Mesodermal cell (in vitro differentiated cells): ENCODE data around the gene FOXP1.
A peak's percentile ranks its signal among the peaks of the same experiment; 100 is the strongest.

Source experiments
- H3K27ac ChIP-seq: 2 replicates; pipeline ENCODE4 v1.7.0; 2013; ENCODE audit warnings: mild to moderate bottlenecking, low read depth, low read length, moderate library complexity; ENCODE audit not compliant: severe bottlenecking
- H3K36me3 ChIP-seq: 2 replicates; pipeline ENCODE4 v1.7.1; 2013; ENCODE audit warnings: mild to moderate bottlenecking, low read length, moderate library complexity; ENCODE audit not compliant: control insufficient read depth, insufficient read depth
- H3K4me1 ChIP-seq: one replicate; pipeline ENCODE4 v1.7.1; 2013; ENCODE audit warnings: mild to moderate bottlenecking, low read length; ENCODE audit not compliant: insufficient read depth, control insufficient read depth, poor library complexity, severe bottlenecking
- H3K4me3 ChIP-seq: 2 replicates; pipeline ENCODE4 v1.7.0; 2013; ENCODE audit warnings: low read length, control low read depth, mild to moderate bottlenecking; ENCODE audit not compliant: insufficient read depth, poor library complexity, severe bottlenecking; ENCODE audit errors: extremely low read depth
- H3K9me3 ChIP-seq: 2 replicates; pipeline ENCODE4 v1.7.1; 2013; ENCODE audit warnings: mild to moderate bottlenecking, low read length, moderate library complexity; ENCODE audit not compliant: control insufficient read depth
- WGBS, 2 experiments: methylation state at CpG; one replicate each; pipeline ENCODE4 v1.1.5; 2013; ENCODE audit warnings: missing lambda C conversion rate in 2 of 2; ENCODE audit not compliant: insufficient coverage in 2 of 2; 5-methylcytosine and 5-hydroxymethylcytosine counted together

FOXP1 gene

DNA sequence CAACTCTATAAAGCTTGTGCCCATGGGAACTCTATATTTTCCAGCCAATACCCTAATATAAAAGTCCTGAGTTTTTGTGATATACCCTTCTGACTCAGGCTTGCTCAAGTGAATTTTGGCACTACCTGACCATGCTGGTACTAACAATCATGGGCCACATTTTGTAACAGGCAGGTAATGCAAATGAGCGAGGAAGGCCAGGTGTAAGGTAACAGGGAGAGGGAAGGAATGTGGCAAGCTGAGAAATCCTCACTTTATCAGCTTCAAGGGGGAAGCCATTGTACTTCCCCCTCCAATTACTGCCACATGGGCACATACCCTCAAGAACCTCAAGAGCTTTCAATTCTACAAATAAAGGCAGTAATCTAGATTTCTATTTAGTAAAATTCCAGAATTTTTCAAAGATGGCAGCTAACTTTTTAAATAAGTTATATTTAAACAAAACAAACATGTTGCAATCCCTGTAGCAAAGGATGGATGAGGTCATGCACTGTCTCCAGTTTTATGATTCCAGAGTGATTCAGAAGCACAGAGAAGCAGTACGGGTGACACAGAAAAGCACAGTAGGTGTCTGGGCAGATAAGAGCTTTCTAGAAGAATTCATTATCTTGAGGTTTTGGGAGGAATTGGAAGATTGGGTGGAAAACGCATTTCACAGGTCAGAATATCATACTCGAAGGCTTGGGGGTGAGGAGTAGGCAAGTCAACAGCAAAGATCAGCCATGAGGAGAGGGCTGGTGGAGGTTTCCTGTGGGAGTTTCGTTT, 87.6 kb downstream of the FOXP1 start:
- H3K4me3 ChIP-seq = no peak overlapping the region
- H3K36me3 ChIP-seq = no peaks in the 10 kb centered on the region
- H3K9me3 ChIP-seq = no peaks in the 10 kb centered on the region
- peak overlapping the region; percentile 50 for H3K27ac ChIP-seq
- WGBS, 2 experiments = 81 to 92% methylated on average over 2 to 4 of the region's 5 CpGs
- H3K4me1 ChIP-seq = peaks cover 26% of the 10 kb centered on the region

DNA sequence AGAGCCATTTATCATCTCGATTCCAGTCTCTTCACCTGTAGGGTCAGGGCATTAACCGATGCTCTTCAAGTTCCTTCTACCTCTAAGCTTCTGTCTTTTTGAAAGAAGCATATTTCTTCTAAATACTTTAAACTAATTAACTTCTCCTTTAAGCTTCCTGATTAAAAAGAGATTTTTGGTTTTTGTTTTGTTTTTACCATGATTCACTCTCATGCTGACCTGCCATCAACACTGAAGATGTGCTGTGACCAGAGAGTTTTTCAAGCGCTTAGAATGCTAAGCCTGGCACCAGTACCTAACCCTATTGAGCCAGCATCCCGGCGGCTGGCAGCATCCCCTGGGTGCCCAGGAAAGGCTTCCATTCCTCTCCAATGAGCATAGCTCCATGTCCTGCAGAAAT, 89.3 kb downstream of the FOXP1 start:
- 88 to 94% methylated on average over 5 of the region's 5 CpGs for whole genome bisulfite sequencing, 2 experiments
- Histone ChIP-seq H3K9me3 (no peaks in the 10 kb centered on the region), H3K27ac (no peak overlapping the region)

DNA sequence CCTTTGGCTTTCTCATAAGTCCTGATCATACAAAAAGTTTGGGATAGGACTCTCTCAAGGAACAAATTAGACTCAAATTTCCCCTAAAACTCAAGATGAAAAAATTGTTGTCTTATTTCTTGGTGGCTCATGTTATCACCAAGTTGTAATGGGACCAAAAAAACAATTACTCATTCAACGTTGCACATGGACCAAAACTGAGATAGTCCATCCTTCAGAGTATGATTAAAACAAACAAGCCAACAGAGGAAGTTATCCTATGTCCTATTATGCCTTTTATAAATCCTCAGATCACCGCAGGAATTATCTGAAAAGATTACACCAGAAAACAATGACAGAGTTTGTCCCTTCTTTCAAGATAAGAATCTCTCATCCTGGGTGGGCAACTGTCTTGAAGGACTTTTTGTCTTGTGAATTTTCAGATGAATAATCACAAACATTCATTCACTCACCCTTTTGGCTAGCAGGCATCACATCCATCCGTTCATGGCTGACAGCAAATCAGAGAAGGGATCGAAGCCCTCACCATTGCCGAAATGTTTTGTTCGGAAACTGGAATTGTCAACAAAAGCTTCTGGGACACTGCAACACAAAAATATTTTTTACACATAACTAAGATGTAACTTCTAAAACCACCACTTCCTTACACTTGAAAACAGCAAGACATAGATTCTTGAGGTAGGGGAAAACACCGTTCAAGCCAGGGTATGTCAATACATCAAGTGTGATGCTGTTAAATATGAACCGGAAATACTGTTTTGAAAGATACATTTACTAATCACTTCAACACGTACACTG, 90.4 kb downstream of the FOXP1 start:
- H3K36me3 ChIP-seq = no peaks in the 10 kb centered on the region
- H3K4me3 ChIP-seq = no peak overlapping the region
- H3K9me3 ChIP-seq = no peaks in the 10 kb centered on the region

More for the DNA sequence above, 89.3 kb downstream of the FOXP1 start:
- Histone ChIP-seq H3K4me1 (peaks cover 26% of the 10 kb centered on the region), H3K4me3 (no peak overlapping the region), H3K36me3 (no peaks in the 10 kb centered on the region)

DNA sequence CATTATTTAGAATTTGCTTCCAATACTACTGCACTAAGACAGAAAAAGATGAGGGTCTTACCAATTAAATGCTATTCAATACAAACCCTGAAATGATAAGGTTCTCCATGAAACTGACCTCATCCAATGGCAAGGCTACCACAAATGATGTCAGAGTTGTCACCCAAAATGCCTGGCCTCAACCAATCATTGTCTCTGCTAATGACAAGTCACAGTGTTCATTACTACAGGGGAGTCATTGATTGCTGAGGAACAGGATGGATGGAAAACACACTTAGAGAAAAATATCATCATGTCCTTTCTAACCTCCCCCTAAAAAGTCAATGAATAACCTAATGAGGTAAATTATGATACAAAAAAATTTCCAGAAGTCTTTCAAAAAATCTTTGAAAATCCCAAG, 91.0 kb downstream of the FOXP1 start:
- Histone ChIP-seq H3K4me1 (peaks cover 15% of the 10 kb centered on the region), H3K27ac (no peak overlapping the region), H3K9me3 (no peaks in the 10 kb centered on the region), H3K4me3 (no peak overlapping the region), H3K36me3 (no peaks in the 10 kb centered on the region)

More for the DNA sequence above, 90.4 kb downstream of the FOXP1 start:
- 93% methylated on average over 5 of the region's 9 CpGs for WGBS, 2 experiments
- H3K4me1 ChIP-seq = peaks cover 20% of the 10 kb centered on the region
- H3K27ac ChIP-seq = no peak overlapping the region

DNA sequence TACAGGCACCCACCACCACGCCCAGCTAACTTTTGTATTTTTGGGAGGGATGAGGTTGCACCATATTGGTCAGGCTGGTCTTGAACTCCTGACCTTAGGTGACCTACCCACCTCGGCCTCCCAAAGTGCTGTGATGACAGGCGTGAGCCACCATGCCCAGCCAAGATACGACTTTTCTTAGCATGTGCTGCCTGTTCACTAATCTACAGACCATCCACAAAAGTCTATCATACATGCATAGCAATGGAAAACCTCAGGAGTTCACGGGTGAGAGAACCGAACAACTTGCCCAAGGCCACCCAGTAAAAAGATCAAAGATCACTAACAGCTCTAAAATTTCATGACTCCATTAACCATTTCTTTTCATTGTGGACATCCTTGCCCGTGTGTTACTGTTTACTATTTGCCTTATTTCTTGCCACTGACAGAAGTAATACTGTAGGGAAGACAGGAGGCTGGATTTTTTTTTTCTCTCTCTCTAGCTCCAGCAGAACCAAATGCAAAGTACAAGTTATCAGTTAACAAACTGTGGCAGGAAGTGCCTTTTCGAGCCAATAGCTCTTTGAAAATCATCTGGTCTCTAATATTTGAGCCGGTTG, 92.3 kb downstream of the FOXP1 start:
- Histone ChIP-seq H3K4me1 (peaks cover 4% of the 10 kb centered on the region), H3K9me3 (no peaks in the 10 kb centered on the region), H3K4me3 (no peak overlapping the region), H3K36me3 (no peaks in the 10 kb centered on the region), H3K27ac (no peak overlapping the region)
- 83 to 92% methylated on average over 6 of the region's 9 CpGs for WGBS, 2 experiments

DNA sequence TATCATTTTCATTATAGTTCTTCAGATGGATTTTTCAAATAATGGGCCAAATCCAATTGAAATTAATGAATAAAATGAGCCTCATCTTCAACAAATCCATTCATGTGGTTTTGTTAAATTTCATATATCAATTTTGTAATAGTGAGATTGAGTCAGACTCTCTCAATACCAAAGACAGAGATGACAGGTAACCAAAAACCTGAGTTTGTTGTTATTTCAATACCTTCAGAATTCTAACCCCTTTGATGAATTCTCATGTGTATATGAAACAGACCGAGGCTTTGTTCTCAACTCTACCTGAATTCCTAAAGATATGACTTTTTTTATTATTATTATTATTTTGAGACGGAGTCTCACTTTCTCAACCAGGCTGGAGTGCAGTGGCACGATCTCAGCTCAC, 92.8 kb downstream of the FOXP1 start:
- H3K9me3 ChIP-seq = no peaks in the 10 kb centered on the region

DNA sequence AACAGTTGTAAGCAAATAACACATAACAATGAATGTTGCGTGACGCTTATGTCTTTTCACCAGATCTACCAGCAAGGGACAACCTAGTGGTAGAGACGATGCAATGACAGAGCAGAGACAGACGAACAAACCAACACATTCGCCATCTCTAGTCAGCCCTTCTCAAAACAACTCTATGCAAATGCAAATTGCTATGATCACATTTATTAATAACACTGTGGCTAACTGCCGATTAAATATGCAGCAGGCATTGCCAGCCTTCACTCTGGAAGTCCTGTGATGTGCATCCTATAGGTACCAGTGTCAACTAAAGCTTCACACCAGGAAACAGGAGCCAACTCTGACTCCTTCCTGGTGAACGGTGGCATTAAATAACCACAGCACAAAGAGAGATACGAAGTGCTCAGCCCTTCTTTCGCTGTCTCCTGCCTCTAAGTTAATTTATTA, 94.2 kb downstream of the FOXP1 start:
- H3K4me1 ChIP-seq = no peaks in the 10 kb centered on the region
- H3K27ac ChIP-seq = no peak overlapping the region
- H3K36me3 ChIP-seq = no peaks in the 10 kb centered on the region
- 90 to 99% methylated on average over 8 to 9 of the region's 9 CpGs for WGBS, 2 experiments
- no peak overlapping the region for H3K4me3 ChIP-seq
- H3K9me3 ChIP-seq = no peaks in the 10 kb centered on the region

More for the DNA sequence above, 92.8 kb downstream of the FOXP1 start:
- no peak overlapping the region for H3K27ac ChIP-seq
- whole genome bisulfite sequencing, 2 experiments = 83 to 100% methylated on average over 1 of the region's 3 CpGs
- no peaks in the 10 kb centered on the region for H3K4me1 ChIP-seq
- H3K4me3 ChIP-seq = no peak overlapping the region
- H3K36me3 ChIP-seq = no peaks in the 10 kb centered on the region

DNA sequence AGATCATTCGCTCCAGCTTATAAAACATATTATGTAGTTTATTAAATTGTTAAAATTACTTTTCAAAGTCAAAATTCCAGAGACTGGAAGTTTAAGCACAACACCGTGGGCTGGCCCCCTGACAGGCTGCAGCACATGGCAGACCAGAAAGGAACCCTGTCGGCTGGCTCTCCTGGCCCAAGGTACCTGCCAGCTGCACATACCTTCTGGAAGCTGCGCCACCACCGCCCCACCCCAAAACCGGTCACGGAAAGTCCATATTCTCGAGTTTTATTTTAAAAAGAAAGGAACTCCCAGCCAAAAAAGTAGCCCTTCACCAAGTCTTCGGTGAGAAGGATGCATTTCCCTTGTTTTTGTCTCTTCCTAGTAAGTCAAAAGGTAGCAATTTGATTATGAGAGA, 94.6 kb downstream of the FOXP1 start:
- Histone ChIP-seq H3K9me3 (no peaks in the 10 kb centered on the region), H3K4me1 (no peaks in the 10 kb centered on the region), H3K27ac (no peak overlapping the region), H3K36me3 (no peaks in the 10 kb centered on the region), H3K4me3 (no peak overlapping the region)
- WGBS, 2 experiments = 61 to 82% methylated on average over 2 to 3 of the region's 9 CpGs

DNA sequence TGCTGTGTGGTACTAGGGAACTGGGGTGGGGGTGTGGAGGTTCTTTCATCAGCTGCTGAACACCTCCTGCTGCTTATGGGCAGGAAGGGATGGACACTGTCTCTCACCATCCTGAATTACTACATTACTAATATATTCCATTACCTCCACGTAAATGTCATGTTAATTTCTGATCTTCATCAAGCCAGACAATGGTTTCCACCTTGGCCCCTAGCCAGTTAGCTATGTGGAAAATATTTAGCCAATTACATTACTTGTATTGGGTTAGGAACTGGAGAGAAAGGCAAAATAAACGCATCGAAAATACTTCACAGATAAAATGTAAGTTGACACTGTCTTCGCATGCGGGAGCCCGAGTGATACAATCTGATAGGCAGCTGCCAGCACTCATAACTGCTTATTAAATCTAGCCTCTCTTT, 95.1 kb downstream of the FOXP1 start:
- Histone ChIP-seq H3K9me3 (no peaks in the 10 kb centered on the region), H3K4me3 (no peak overlapping the region), H3K4me1 (no peaks in the 10 kb centered on the region), H3K27ac (no peak overlapping the region), H3K36me3 (no peaks in the 10 kb centered on the region)
- WGBS, 2 experiments = 100% methylated on average over 3 of the region's 6 CpGs; no CpG with 5 or more reads in 1 of the 2 experiments

DNA sequence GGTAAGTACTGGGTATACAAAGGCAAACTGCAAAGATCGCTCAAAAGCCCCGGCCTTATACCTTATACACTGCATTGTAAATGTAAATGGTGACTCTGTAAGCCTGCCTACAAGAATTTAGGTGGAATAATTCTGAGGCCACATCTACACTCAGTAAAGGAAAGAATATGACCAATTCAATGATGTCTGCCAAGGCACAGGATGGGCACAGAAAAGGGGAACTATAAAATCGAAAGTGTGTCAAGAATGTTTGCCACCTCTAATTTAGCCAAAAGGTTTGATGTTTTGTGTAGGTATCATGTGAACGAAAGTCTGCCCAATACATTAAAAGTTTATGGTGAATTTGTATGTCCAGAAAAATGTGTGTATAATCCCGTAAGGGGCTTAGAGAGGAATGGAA, 96.1 kb downstream of the FOXP1 start:
- H3K27ac ChIP-seq = no peak overlapping the region
- H3K4me3 ChIP-seq = no peak overlapping the region
- 88 to 100% methylated on average over 1 to 2 of the region's 5 CpGs for WGBS, 2 experiments
- H3K4me1 ChIP-seq = no peaks in the 10 kb centered on the region
- H3K36me3 ChIP-seq = no peaks in the 10 kb centered on the region
- no peaks in the 10 kb centered on the region for H3K9me3 ChIP-seq
